ENCODE measurements around the gene RNU6-8. TPM values are rescaled to one million over a fixed set of nuclear protein-coding genes. Genes with fewer than 3 reads are reported as not detected.

RNU6-8 gene
- total RNA-seq, 1 experiment from 2014 or later = not detected

DNA sequence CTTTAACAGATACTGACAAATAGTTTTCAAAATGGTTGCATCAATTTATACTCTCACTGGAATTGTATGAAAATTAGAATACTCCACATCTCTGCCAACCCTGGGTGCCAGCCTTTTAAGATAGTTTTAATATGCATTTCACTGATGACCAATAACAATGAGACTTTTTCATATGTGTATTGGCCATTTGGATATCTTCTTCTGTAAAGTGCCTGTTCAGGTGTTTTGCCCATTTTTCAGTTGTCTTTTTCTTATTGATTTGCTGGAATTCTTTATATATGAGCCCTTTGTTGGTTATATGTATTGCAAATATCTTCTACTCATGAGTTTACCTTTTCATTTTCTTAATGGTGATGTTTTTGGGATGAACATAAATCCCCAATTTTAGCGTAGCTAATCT is 18.0 kb downstream of the RNU6-8 start:
- Histone ChIP-seq H4K20me1 (ENCODE audit: control insufficient read depth, insufficient read depth, insufficient read length) (no peaks in the 10 kb centered on the region), H2BK15ac (ENCODE audit: low read depth, low read length) (no peak overlapping the region), H3K4ac (ENCODE audit: low read depth, low read length) (no peak overlapping the region), H3K9me3 (ENCODE audit: control insufficient read depth, low read depth, low read length) (no peaks in the 10 kb centered on the region), H3K27me3 (ENCODE audit: insufficient read depth, low read length) (no peaks in the 10 kb centered on the region), H3K79me1 (ENCODE audit: insufficient read depth, low read depth, low read length, poor library complexity, severe bottlenecking) (no peaks in the 10 kb centered on the region), H2BK5ac (ENCODE audit: insufficient read length, low read length) (no peak overlapping the region), H2BK120ac (ENCODE audit: low read depth, low read length, poor library complexity, severe bottlenecking) (no peak overlapping the region), H2BK20ac (ENCODE audit: low read depth, low read length, poor library complexity, severe bottlenecking) (no peak overlapping the region), H2AK5ac (ENCODE audit: insufficient read length, low read length) (no peak overlapping the region), H3K14ac (ENCODE audit: insufficient read depth, low read length) (no peak overlapping the region), H4K5ac (ENCODE audit: insufficient read length, low read depth, low read length) (no peak overlapping the region), H3K23ac (ENCODE audit: insufficient read length, low read depth, low read length) (no peak overlapping the region), H3K18ac (ENCODE audit: insufficient read length, low read depth, low read length) (no peak overlapping the region), H4K91ac (ENCODE audit: insufficient read length, low read depth, low read length) (no peak overlapping the region), H3K27ac (ENCODE audit: insufficient read length, low read depth, low read length) (no peak overlapping the region), H3K79me2 (ENCODE audit: insufficient read depth, low read length) (no peaks in the 10 kb centered on the region), H3K23me2 (ENCODE audit: insufficient read length, low read depth, low read length, poor library complexity, severe bottlenecking) (no peaks in the 10 kb centered on the region), H3K4me1 (ENCODE audit: insufficient read depth, low read length) (no peaks in the 10 kb centered on the region), H3K4me2 (ENCODE audit: insufficient read depth, insufficient read length, low read length) (no peak overlapping the region), H2BK12ac (ENCODE audit: insufficient read length, low read depth, low read length) (no peak overlapping the region), H3T11ph (ENCODE audit: low read length) (no peak overlapping the region), H4K8ac (replicated peaks; ENCODE audit: insufficient read length, low read depth, low read length) (no peak overlapping the region), H3K56ac (ENCODE audit: insufficient read length, low read depth, low read length) (no peak overlapping the region), H2AFZ (ENCODE audit: low read length) (no peak overlapping the region), H3K9ac (ENCODE audit: extremely low read depth, insufficient read length, low read length) (no peak overlapping the region)
- no peaks in the 10 kb centered on the region for H3K36me3 Mint-ChIP-seq (ENCODE audit: insufficient read depth in 1 of 3, low read depth in 3 of 3)
- no peaks in the 10 kb centered on the region for H3K27me3 Mint-ChIP-seq (ENCODE audit: low read depth)
- no peak overlapping the region for H3K27ac Mint-ChIP-seq
- DNase-seq = no peak
- no peaks in the 10 kb centered on the region for H3K4me1 Mint-ChIP-seq
- no peak overlapping the region for H3K4me3 Mint-ChIP-seq
- TF ChIP-seq, protein P1, sequence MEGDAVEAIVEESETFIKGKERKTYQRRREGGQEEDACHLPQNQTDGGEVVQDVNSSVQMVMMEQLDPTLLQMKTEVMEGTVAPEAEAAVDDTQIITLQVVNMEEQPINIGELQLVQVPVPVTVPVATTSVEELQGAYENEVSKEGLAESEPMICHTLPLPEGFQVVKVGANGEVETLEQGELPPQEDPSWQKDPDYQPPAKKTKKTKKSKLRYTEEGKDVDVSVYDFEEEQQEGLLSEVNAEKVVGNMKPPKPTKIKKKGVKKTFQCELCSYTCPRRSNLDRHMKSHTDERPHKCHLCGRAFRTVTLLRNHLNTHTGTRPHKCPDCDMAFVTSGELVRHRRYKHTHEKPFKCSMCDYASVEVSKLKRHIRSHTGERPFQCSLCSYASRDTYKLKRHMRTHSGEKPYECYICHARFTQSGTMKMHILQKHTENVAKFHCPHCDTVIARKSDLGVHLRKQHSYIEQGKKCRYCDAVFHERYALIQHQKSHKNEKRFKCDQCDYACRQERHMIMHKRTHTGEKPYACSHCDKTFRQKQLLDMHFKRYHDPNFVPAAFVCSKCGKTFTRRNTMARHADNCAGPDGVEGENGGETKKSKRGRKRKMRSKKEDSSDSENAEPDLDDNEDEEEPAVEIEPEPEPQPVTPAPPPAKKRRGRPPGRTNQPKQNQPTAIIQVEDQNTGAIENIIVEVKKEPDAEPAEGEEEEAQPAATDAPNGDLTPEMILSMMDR (conservative IDR thresholded peaks at IDR 0.05) = no peak
- WGBS (ENCODE audit: extremely low coverage, insufficient read length, low lambda C conversion rate) = no CpG with 5 or more reads among the region's 1 CpG
- peaks cover 14 to 22% of the 10 kb centered on the region in 2 experiments; a peak in 4 of 5 replicates for H3K9me3 Mint-ChIP-seq

Data from H9 (cell line).